Measurements from ENCODE around the gene PARP16.

Gene PARP16

DNA sequence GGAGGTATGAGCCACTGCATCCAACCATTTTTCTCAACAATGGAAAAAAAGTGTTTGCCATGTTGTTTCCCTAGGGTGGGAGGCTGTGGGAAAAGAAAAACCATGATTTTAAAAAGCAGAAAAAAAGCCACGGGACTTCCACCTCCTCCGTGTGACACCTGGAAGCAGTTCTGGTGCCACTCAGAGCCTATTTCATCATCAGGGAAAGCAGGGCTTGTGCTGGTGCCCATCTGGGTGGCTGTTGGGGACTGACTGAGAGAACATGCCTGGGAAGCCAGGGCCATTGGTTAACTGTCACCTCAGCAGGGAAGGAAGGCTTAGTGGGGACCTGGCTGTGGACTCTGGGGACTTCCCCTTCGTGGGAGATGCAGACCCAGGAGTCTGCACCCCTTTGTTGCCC, 25.1 kb upstream of the PARP16 start:
- DNase-seq, result no peak

DNA sequence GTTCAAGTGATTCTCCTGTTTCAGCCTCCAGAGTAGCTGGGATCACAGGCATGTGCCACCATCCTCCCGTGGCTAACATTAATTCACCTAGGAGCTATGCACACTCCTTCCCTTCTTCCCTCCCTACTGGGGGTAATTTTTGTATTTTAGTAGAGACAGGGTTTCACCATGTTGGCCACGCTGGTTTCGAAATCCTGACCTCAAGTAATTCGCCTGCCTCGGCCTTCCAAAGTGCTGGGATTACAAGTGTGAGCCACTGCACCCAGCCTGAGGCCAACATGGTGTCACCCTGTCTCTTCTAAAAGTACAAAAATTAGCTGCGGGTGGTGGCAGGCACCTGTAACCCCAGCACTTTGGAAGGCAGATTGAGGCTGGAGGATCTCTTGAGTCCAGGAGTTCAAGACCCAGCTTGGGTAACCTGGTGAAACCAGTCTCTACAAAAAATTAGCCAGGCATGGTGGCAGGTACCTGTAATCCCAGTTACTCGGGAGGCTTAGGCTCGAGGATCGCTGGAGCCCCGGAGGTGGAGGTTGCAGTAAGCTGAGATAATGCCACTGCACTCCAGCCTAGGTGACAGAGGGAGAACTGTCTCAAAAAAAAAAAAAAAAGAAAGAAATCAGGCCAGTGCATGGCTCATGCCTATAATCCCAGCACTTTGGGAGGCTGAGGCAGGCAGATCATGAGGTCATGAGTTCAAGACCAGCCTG, 23.9 kb upstream of the PARP16 start:
- DNase-seq, result no peak

DNA sequence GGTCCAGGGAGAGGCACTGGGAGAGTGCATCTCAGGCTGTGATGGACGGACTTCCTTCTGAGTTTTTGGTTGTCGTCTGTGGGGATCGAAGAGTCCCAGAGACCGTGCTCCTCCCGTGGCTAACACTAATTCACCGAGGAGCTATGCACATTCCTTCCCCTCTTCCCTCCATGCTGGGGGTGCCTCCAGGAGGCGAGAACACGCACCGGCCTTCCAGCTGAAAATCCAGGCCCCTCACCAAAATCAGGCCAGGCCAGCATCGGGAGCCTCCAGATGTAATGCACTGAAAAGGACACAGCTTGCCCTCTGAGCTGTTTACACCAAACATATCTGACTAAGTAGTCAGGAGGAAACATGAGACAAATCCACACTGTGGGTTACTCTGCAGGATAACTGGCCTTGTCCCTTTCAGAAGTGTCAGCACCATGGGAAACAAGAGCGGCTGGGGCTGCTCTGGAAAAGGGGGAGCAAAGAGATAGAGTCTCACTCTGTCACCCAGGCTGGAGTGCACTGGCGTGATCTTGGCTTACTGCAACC, 23.3 kb upstream of the PARP16 start:
- DNase-seq, result no peak

DNA sequence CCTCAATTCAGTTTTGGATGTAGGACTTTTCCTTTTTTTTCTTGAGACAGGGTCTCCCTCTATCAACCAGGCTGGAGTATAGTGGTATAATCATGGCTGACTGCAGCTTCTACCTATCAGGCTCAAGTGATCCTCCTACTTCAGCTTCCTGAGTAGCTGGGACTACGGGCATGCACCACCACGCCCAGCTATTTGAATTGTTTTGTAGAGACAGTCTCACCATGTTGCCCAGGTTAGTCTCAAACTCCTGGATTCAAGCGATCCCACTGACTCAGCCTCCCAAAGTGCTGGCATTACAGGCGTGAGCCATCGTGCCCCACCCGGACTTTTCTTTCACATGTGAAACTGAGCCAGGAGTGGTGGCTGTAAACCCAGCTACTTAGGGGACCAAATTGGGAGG, 21.3 kb upstream of the PARP16 start:
- DNase-seq, result no peak

DNA sequence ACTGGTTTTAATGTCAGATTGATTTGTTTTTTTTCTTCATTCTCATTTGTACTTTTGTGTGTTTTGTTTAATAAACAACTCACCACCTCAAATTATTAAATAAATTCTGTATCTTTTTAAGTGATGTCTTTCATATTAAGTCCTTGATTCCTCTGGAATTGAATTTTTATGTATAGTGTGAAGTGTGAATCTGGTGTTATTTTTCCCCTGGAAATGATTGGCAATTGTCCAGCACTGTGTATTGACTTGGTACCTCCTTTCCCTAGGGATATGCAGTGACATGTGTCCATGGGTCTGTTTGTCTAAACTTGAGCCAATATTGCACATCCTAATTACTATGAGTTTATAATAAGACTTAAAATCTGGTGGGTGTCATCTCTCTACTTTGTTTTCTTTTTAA, 19.9 kb upstream of the PARP16 start:
- DNase-seq, result no peak

DNA sequence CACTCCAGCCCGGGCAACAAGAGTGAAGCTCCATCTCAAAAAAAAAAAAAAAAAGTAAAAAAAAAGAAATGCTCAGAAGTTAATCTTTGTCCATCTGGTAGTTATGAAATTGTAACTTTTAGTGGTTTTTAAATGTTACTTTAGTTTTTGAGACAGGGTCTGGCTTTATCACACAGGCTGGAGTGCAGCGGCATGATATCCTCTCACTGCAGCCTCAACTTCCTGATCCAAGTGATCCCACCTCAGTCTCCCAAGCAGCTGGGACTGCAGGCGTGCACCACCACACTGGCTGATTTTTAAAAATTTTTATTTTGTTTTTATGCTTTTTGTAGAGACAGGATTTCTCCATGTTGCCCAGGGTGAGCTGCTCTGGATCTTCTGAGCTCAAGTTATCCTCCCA, 19.1 kb upstream of the PARP16 start:
- no peak for DNase-seq

DNA sequence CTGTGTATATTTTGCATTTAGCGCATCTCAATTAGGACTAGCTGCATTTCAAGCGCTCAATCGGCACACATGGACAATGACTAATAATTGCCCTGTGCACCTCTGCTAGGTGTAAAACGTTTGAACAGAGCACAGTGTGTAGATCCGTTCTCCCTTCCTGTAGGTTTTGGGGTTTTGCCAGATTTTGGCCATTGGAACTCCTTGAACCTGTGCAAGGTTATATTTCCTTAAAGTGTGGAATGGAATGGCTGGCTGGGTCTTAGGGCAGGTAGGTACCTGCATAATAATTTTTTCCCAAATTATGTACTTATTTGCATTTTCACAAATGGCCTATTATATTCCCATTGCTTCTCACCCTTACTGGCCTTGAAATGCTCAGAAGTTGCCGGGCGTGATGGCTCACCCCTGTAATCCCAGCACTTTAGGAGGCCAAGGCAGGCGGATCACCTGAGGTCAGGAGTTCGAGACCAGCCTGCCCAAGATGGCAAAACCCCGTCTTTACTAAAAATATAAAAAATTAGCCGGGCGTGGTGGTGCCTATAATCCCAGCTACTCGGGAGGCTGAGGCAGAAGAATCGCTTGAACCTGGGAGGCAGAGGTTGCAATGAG, 18.6 kb upstream of the PARP16 start:
- DNase-seq, result no peak

DNA sequence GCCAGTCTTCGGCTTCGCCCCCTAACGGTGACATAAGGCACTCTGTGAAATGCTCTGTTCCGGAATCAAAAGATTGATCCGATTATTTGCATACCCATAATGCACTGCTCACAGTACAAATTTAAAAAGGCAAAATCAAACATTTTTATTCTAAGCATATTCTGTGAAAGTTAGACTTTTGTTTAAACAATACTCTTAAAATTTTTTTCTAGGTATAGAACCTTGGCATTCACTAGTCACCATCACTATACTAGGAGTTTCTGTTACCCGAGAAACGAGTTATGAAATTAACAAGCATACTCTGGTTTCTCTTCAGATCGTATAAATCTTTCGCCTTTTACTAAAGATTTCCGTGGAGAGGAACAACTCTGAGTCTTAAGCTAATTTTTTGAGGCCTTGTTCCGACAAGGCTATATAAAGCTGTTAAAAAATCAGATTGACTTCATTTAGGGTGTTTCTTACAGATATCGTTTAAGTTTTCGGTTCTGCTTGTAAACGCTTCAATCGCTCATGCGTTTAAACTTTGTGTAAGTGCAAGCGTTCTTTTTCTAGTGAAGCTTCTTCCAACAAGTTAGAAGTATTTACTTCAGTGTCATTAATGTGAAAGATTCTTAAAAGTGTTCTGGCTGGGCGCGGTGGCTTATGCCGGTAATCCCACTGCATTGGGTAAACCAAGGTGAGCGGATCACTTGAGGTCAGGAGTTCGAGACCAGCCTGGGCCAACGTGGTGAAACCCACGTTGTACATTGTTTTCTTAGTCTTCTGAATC, 17.9 kb upstream of the PARP16 start, which contains the start of gene RNU5B-1:
Gene RNU5B-1 (plus strand): TSS at position 297 of the 769 bp plus-strand sequence.
- peak; percentile 52 for DNase-seq

DNA sequence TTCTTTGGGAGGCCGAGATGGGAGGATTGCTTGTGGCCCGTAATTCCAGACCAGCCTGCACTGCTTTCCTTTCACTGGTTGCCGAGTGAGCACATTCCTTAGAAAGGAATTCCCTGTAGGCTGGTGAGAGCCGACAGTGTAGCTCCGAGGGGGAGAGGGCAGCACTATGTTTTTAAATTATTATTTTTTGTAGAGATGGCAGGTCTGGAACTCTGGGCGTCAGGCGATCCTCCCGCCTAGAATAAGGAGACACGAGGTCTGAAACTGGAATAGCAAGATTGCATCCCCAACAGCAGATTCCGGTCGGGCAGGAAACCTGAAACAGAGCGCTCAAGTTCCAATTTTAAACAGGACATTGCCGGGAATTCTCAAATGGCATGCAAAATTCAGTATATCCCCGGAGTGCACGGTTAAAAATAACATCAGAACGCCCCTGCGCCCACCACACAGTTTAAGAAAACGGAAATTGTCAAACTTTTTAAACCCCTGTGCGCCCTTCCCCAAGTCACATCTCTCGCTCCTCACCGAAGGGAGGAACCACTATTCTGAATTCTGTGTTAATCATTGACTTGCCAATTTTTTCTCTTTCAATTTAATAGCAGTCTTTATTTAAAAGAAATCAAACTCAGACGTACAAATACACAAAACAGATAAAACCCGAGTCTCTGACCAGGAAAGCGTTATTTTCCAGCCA, 17.2 kb upstream of the PARP16 start:
- DNase-seq, result no peak

DNA sequence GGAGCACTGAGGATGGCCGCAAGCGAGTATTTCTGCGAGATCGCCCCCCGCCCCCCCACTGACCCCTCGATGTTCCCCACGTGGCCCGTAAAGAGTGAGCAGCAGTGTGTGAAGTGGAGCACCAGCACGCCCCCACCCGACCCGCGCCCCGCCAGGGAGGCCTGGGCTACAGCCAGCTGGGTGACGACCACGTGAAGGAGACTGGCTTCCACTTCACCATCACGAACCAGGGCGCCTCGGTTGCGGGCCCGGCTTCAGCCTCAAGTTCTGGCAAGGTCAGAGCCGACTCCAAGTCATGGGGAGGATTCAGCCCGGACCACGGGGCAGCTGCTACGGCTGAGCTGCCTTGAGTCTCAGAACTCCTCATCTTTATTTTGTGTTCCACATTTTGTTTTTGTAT, 15.4 kb upstream of the PARP16 start:
- DNase-seq, result no peak

DNA sequence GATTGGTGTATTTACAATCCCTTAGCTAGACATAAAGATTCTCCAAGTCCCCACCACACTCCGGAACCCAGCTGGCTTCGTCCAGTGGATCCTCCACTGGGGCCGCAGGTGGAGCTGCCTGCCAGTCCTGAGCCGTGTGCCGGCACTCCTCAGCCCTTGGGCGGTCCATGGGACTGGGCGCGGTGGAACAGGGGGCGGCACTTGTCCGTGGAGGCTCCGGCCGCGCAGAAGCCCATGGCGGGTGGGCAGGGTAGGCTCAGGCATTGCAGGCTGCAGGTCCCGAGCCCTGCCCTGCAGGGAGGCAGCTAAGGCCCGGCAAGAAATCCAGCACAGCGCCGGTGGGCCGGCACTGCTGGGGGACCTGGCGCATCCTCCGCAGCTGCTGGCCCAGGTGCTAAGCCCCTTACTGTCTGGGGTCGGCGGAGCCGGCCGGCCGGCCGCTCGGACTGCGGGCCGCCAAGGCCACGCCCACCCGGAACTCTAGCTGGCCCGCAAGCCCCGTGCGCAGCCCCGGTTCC, 14.3 kb upstream of the PARP16 start:
- no peak for DNase-seq

DNA sequence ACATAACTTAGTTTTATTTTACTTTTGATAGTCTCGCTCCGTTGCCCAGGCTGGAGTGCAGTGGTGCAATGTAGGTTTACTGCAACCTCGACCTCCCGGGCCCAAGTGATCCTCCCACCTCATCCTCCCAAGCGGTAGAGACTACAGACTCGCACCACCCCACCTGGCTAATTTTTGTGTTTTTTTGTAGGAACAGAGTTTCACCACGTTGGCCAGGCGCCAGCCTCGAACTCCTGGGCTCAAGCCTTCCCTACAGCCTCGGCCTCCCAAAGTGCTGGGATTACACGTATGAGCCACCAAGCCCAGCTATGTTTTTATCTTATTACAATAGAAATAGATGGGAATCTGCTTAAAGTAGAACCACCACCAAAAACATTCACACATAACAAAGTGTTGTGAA, 12.0 kb upstream of the PARP16 start:
- no peak for DNase-seq

DNA sequence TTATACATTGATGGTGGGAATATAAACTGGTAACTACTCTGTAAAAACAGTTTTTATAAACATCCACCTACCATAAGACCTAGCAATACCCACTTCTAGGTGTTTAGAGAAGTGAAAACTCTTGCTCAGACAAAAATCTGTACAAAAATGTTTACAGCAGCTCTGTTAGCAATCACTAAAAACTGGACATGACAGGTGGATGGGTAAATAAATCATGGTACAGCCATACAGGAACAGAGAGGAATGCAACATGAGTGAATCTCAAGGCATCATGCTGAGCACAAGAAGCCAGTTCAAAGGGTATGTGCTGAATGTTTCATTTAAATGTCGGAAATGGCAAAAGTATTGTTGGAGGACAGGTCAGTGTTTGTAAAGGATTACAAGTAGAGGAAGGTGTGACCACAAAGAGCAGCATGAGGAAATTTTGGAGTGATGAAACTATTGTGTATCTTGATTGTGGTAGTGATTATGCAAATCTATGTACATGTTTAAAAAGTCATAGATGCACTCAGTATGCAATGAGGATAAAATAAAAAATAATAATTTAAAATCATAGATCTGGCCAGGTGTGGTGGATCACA, 6.3 kb upstream of the PARP16 start:
- no peak for DNase-seq

DNA sequence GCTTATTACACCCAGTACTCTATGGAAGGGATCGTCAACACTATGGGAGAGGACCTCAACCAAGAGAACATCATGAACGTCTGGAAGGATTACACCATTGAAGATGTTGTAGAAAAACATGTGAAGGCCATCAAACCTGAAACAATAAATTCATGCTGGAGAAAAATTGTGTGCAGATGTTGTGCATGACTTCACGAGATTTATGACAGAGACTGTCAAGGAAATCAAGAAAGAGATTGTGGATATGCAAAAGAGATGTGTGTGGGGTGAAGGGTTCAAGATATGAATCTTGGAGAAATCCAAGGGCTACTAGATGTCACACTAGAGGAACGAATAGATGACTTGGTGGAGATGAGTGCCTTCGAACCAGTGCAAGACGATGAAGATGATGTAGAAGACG, 3.5 kb upstream of the PARP16 start:
- DNase-seq, result no peak

DNA sequence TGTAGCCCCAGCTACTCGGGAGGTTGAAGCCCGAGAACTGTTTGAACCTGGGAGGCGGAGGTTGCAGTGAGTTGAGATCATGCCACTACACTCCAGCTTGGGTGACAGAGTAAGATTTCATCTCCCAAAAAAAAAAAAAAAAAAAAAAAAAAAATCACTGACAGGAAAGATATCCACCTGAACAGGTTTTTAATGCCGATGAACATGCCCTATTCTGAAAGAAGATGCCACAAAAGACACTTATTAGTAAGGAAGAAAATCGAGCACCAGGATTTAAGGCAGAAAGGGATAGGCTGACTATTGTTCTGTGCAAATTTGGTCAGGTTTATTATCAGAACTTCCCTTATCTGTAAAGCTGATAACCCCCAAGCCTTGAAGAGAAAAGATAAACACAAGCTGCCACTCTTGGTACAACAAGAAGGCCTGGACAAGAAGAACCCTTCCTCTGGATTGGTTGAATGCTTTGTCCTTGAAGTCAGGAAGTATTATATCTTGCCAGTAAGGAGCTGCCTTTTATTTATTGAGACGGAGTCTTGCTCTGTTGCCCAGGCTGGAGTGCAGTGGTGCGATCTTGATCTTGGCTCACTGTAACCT, 2.7 kb upstream of the PARP16 start:
- no peak for DNase-seq

DNA sequence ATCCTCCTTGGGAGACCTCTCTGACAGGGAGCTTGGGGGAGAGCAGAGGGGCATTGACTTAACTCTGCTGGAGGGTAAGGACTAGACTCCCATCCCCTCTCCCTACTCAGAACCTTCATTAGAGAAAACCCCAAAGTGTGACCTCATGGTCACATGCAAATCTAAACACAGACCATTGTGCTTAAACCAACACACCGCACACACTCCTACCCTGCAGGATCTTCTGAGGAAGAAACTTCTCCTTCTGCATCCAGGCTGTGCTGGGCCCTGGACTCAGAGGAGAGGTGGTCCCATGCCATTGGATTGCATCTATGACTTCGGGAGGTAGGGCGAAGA, 805 bp upstream of the PARP16 start:
- DNase-seq, result no peak

DNA sequence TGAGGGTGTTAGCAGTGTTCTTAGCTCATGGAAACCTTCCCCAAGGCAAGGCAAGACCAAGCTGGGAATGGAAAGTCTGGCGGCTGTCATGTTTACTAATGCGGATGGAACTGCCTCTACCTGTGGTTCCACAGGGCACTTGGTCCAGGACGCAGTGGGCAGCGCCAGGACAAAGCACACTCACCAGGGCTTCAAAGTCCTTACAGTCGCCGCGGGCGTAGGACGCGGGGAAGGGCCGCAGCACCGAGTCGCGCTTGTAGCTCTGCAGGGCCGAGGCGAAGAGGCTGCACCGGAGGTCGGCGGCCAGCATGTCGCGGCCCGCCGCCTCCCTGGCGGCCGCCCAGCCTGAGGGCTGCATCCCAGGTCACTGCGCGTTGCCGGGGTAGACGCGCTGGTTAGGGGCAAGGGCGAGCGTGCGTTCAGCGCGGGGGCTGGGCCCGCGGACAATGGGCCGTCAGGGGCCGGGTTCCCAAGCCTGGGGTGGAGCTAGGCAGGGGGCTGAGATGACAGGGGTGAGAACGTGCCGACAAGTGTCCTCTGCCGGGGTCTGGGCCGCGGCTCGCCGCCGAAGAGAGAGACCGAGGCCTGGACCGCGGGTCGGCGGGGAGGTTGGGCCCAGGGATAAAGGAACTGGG, 497 bp downstream of the PARP16 start:
- no peak for DNase-seq

DNA sequence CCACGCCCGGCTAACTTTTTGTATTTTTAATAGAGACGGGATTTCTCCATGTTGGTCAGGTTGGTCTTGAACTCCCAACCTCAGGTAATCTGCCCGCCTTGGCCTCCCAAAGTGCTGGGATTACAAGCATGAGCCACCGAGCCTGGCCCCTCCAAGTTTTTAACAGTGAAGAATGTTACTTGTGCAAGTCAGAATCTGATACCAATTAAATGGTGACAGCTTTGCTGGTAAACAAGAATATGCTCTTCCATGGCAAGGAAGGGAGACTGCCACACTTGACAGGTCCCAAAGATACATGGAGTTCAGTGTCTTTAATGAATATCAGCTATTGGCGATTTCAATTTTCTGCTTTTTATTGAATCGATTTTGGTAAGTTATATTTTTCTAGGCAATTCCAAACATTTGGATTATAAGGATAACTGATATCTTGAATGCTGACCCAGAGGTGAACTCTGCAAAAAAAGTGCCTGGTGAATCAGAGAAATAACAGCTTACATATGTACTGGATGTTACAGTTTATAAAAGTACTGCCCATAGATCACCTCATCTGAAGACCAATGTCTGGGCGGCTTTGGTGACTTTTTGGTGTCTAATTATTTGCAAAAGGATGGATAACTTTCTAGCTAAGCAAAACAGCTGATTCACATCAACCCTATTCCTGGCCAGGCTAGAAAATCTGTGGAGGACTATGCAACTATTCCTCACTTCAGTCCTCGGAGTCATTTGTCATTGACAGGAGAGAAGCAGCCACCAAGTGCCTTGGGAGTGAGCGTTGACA, 1.2 kb downstream of the PARP16 start:
- no peak for DNase-seq

DNA sequence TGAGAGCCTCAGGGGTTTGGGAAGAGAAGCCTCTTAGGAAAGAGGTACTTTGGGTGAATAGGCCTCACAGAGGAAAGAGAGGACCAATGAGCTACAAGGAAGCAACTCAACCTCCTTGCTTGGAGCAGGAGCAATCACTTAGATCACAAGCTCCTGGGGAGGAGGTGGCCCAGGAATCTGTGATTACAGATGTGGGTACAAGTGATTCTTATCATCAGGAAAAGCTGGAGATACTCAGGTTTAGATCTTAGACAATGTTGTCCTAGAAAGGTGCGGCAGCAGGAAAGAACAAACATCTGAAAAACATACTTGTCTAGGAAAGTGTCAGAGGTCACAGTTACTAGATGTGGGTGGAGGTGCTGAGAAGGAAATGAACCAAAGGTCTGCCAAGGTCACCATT, 8.2 kb downstream of the PARP16 start:
- DNase-seq, result no peak

DNA sequence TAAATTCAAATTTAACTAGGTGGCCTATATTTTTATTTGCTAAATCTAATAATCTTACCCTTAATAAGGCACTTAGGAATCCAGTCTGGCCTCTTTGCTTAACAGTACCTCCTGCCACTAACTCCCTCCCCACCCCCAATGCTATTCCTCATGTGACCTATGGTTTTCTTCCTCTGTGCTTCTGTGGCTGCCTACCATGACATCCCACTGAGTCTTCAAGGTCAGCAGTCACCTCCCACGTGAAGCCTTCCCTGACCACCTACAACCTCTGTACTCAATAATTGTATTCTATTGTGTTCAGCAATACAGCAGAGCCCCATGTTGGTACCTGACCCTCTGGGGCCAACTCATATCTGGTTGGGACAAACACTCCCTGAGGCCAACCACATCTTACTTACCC, 9.7 kb downstream of the PARP16 start:
- DNase-seq, result no peak

DNA sequence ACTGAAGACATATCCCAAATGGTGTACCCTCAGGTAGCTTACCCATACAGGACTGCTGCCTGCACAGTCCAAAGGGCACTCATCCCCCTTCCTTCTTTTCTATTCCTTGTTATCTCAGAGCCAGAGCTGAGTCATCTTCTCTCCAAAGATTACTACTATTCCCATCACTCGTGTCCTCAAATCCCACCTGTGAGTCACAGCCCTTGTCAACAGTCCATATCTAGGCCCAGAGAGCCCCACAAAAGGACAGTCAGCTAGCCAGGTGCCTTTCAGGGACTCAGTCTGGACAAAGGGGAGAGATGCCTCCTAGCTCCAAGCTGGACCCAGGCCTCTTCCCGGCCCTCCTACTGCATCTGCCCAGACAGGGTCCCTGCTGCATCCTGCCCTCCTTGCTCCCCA, 11.0 kb downstream of the PARP16 start:
- DNase-seq, result no peak
